Activated T-cell treated with anti-CD3 and anti-CD28 coated beads, Interleukin-2, amount 50 U/mL, for 48 hours (primary cell): ENCODE results near the gene IFITM1.
"Not testable (repeated sequence)": the region's sequence is repeated elsewhere in the genome, so short reads cannot be mapped to it uniquely, and the experiment has no call there.

ENCODE experiments used
- DNase-seq, 2 experiments: peaks; one replicate each; pipeline ENCODE4 v3.0.0-alpha.2; 2020

IFITM1 gene

DNA sequence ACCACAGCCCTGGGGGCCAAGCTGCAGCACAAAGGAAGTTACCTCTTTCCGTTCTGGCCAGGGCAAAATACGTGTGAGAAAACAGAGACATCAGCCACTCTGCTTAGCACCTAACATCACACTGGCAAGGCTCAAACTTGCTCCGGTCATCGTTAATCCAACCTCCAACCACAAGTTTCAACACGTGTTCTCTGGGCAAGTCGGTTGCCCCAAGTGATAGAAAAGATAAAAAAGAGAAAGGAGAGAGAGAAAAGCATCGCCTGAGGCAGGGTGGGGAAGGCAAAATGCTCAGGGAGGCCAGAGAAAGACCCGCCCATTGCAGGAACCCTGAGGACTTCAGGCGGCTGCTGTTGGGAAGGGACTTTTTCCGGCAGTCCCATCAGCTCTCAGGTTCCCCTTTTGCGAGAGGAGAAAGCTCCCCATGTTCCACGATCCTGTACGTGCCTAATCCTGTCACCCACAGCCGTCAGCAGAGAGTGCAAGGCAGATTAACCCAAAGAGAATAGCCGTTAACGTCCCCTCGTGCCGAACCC lies 36.9 kb downstream of the IFITM1 start:
- no peak for DNase-seq

DNA sequence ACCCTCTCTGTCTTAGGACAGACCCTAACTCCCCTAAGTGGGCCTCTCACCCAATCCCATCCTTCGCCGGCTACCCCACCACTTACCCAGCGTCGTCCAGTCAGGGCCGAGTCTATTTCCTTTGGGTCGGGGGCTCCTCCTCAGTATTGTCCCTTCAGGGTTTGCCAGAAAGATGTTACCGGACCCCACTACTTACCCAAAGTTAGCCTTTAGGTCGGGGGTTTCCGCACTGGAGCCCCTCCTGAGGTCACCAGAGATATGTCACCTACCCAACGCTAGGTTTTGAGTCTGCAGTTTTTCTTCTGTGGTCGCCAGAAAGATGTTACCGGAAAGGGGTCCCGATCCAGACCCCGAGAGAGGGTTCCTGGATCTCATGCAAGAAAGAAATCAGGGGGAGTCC lies 37.6 kb downstream of the IFITM1 start:
- no peak for DNase-seq

DNA sequence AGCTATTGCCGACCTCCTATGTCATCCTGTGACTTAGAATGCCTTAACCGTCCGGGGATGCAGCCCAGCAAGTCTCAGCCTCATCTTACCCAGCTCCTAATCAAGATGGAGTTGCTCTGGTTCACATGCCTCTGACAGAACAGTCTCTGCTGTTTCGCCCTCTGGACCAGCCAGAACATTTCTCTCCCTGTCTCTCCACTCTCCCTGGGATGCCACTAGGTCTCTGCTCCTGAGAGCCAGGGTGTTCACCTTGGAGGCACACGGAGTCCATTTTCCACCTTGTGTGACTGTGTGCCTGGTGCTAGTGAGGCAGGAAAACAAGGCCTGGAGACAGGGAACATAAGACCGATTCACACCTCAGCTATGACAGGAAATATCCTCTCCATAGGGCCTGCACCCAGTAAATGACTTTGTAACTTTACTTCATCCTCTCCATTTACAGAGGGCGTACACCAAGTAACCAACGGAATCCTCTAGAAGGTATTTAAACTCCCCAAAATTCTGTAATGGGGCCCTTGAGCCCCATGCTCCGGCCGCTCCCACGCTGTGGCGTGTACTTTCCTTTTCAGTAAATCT lies 38.7 kb downstream of the IFITM1 start:
- no peak for DNase-seq

DNA sequence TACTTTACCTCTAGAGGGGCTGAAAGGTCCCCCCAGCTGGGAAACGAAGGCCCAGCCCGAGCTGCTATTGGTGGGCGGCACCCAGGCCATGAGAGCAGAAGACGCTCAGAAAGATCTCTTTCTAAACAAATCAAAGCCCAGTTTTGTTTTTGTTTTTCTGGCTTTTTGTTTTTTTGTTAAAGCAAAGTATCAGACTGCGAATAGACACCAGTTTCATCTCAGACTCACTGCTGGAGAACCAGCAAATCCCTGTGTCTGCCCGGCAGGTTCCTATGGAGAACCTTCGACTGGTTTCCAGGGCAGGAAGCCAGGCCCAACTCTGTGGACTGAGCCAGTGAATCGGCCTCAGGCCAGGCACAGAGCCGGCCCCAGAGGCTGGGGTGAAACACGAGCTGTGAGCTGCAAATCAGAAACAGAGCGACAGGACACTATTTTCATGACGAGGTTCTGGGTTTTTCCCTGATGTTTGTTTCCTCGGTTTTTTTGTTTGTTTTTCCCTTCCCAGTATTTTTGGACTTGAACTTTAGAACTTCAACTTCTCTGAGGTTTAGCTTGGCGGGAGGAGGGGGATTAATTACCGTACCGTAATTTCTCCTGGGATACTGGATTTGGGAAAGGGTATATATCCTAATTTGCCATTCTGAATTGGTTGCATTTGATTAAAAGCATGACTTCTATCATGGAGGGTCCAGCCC lies 39.5 kb downstream of the IFITM1 start:
- DNase-seq, result no peak

DNA sequence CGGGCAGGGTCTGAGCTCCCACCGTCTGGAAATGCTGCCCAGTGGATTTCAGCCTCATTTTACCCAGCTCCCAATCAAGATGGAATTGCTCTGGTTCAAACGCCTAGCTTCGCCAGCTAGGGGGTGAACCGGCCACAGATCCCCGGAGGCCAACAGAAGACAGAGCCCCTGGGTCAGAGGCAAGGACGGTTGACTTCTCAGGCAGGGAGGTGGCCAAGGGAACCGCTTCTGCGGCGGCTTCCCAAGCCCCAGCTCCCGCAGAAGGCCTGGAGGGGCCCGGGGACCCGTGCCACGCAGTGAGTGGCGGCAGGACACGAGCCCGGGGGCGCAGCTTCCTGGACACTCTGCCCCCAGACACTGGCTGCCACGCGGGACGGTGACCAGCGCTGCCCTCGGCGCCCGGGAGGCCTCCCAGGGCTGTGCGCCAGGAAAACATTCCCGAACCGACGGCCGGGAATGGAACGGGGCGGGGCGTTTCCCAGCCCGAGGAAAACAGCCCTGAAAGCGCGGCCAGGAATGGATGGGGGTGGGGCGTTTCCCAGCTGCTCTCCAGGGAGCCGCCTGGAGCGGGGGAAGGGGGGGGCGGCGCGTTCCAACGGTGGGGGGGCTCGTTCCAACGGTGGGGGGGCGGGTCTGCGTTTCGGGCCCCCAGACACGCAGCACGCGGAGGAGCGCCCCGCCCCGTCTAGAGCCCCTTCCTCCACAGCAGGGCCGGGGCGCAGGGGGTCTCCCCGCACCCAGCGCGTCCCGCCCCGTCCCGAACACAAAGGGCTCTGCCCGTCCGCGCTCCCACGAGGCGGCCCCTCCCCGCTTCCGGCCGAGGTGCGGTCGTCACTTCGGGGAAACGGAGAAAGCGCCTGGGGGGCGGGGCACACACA lies 42.0 kb downstream of the IFITM1 start:
- DNase-seq, result peak; percentile 91

DNA sequence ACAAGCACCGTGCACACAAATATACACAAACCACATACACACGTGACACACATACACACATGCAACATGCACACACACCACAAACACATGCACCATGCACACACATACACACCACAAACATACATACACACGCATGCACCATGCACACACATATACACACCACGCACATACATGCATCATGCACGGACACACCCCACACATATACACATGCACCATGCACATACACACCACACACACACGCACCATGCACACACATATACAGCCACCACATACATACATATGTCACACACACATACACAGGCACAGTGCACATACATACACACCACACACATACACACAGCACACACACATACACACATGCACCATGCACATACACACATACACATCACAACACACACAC lies 42.8 kb downstream of the IFITM1 start:
- no peak for DNase-seq

DNA sequence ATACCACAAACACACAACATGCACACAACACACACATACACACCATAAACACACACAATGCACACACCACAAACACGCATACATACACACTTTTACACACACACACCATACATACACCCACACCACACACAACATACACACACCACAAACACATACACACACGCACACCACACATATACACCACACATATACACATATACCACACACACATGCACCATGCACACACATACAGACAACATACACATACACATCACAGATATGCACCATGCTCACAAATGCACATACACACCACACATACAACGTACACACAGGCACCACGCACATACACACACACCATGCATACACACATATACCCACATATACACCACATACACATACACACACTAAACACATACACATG lies 43.7 kb downstream of the IFITM1 start:
- no peak for DNase-seq

DNA sequence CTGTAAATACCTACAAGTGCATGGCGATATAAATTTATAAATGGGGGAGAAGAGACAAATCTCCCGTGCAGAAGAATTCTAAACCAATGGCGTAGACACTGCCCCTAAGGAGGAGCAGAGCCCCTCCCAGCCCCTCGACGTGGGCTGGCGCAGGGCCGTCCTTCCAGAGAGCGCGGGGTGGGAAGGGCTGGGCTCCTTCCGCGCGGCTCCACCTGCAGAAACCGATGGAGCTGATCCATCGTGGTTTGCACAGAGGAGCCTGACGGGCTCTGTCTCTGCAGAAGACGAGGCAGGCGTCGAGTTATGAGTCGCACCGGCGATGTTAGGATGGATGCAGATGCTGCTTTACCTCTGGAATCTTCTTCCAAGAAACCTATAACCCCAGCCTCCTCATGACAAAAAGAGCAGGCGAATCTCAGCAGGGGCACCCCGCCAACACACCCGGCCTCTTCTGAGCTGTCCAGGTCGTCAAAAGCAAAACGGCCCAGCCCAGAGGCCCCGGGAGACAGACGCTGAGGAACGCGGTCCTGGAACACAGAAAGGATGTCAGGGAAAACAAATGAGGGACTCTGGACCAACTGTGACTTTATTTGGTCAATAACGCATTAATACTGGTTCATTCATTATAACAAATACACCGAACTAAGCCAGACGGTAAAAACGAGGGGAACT lies 44.4 kb downstream of the IFITM1 start:
- no peak for DNase-seq

DNA sequence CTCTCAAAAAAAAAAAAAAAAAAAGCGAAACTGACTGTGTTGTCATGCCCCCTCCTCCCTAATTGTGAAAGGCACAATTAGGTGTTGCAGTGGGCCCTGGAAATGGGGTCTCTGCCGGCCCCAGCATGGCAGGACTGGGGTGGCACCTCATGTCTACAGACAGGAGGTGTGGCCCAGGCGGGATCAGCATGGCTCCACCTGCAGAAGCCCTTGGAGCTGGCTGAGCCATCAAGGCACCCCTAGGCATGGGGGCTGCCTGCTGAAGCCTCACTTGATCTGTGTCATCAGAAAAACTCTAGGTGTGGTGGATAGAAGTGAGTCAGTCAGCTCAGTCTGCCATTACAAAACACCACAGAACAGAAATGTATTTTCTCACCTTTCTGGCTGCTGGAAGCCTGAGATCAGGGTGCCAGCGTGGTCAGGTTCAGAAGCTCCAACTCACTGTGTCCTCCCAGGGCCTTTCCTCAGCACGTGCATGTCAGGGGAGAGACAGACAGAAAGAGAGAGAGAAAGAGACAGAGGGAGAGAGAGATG lies 45.4 kb downstream of the IFITM1 start:
- peak in 1 of 2 experiments; percentile 40 for DNase-seq

DNA sequence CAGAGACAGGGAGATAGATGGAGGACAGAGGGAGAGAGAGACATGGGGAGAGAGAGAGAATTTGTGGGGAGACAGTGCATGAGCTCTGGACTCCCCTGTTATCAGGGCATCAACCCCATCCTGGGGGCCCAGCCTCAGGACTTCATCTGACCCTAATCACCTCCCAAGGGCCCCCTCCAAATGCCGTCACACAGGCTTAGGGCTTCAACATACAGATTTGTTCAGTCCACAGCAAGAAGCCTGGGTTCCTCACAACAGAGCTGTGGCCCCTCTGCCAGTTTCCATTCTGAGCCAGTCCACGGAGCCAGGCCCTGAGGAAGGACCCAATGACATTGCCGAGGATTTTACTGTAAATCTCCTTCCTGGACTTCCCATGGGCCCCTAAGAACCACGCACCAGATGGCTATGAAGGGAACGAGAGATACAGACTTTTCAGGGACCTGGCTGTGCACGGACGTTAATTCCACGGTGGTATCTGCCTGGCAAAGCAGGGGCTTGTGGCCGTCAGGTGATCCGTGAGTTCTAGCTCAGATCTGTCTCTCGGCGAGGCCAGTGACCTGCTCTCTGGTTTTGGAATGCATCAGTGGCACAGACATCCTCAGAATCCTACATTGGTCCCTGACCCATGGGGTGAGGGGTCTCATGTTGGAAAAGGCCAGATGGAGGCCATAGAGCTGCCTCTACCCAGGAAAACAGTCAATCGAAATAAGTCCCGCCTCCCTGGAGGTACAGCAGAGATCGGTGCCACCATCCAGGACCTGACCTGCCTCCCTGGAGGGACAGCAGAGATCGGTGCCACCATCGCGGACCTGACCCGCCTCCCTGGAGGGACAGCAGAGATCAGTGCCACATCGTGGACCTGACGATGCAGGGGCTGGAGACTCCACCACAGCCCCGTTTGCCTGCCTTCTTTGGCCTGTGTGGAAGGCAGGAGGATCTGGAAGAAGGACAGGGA lies 46.8 kb downstream of the IFITM1 start:
- DNase-seq, result no peak

DNA sequence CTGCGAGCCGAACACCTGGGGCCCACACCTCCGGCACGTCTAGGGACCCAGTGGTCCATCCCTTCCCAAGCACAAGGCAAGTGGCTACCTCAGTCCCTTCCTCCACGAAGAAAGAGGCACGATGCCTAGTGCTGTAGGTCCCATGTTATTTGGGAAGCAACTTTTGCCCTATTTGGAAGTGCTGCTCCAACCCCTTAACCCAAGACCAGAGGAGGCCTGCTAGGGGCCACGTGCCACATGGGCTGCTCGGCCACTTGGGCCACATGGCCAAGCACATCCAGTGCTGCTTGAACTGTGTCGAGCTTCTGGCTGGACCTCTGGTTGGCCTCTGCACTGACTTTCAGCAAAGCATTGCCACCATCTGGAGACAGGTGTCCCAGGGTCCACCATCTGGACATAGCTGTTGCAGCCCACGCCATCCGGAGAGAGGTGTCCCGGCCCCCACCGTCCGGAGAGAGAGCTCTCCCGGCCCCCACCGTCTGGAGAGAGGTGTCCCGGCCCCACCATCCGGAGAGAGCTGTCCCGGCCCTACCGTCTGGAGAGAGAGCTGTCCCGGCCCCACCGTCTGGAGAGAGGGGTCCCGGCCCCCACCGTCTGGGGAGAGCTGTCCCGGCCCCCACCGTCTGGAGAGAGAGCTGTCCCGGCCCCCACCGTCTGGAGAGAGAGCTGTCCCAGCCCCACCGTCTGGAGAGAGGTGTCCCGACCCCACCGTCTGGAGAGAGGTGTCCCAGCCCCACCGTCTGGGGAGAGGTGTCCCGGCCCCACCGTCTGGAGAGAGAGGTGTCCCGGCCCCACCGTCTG lies 49.0 kb downstream of the IFITM1 start:
- DNase-seq, result no peak

DNA sequence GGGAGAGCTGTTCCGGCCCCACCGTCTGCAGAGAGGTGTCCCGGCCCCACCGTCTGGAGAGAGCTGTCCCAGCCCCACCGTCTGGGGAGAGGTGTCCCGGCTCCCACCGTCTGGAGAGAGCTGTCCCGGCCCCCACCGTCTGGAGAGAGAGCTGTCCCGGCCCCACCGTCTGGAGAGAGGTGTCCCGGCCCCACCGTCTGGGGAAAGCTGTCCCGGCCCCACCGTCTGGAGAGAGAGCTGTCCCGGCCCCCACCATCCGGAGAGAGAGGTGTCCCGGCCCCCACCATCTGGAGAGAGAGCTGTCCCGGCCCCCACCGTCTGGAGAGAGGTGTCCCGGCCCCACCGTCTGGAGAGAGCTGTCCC lies 49.6 kb downstream of the IFITM1 start:
- DNase-seq, result not testable (repeated sequence)

DNA sequence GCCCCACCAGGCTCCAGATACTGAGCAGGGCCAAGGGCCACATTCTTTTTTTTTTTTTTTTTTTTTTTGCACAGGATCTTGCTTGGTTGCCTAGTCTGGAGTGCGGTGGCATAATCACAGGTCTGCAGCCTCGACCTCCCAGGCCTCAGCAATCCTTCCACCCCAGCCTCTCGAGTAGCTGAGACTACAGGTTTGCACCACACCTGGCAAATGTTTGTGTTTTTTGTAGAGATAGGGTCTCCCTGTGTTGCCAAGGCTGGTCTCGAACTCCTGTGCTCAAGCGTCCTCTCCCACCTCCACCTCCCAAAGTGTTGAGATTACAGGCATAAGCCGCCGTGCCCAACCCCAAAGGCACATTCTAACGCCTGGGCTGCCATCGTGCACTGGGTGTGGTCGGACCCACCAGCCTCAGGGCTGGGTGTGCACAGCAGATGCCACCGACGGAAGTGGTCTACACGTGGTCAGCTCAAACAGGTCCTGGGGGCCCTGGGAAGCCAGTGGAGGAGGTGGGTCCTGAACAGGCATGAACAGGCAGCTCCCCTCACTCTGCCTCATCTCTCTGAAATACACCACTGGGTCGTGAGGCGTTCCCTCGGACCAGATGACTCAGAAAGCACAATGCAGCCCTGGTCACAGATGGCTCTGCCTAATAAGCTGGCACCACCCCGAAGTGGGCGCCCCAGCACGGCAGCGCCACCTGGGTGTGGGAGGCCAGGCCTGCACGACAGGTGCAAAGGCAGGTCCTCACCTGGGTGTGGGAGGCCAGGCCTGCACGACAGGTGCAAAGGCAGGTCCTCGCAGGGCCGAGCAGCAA lies 50.3 kb downstream of the IFITM1 start:
- peak; percentile 70 to 73 for DNase-seq
